ENCODE measurements around the gene SV2C. TPM values are rescaled to one million over a fixed set of nuclear protein-coding genes. Genes with fewer than 3 reads are reported as not detected.

Gene SV2C
- total RNA-seq, 1 donor from 2014 or later, result not detected

- Mint-ChIP-seq H3K4me3 (ENCODE audit: unreplicated experiment) (no peak overlapping the region), H3K9me3 (ENCODE audit: unreplicated experiment) (no peaks in the 10 kb centered on the region), H3K4me1 (ENCODE audit: unreplicated experiment) (no peaks in the 10 kb centered on the region), H3K27me3 (ENCODE audit: unreplicated experiment) (peaks cover 11% of the 10 kb centered on the region), H3K27ac (ENCODE audit: unreplicated experiment) (no peak overlapping the region), H3K36me3 (ENCODE audit: unreplicated experiment) (no peaks in the 10 kb centered on the region)
- no peak for TF ChIP-seq CTCF (IDR thresholded peaks at IDR 0.05)
- no peak for DNase-seq (ENCODE audit: extremely low spot score, unreplicated experiment)
These were observed 60.7 kb downstream of the SV2C start for GRCh38 chr5:76143884-76144283.

- no peaks in the 10 kb centered on the region for H3K4me1 Mint-ChIP-seq (ENCODE audit: unreplicated experiment)
- peaks cover 11% of the 10 kb centered on the region for H3K27me3 Mint-ChIP-seq (ENCODE audit: unreplicated experiment)
- H3K9me3 Mint-ChIP-seq (ENCODE audit: unreplicated experiment), result no peaks in the 10 kb centered on the region
- H3K4me3 Mint-ChIP-seq (ENCODE audit: unreplicated experiment), result no peak overlapping the region
- no peak for TF ChIP-seq CTCF (IDR thresholded peaks at IDR 0.05)
- no peaks in the 10 kb centered on the region for H3K36me3 Mint-ChIP-seq (ENCODE audit: unreplicated experiment)
- H3K27ac Mint-ChIP-seq (ENCODE audit: unreplicated experiment), result no peak overlapping the region
- DNase-seq (ENCODE audit: extremely low spot score, unreplicated experiment), result no peak
These were observed 61.5 kb downstream of the SV2C start for GRCh38 chr5:76144513-76145274.

- Mint-ChIP-seq H3K4me1 (ENCODE audit: unreplicated experiment) (no peaks in the 10 kb centered on the region), H3K36me3 (ENCODE audit: unreplicated experiment) (no peaks in the 10 kb centered on the region), H3K27me3 (ENCODE audit: unreplicated experiment) (peaks cover 11% of the 10 kb centered on the region), H3K4me3 (ENCODE audit: unreplicated experiment) (no peak overlapping the region), H3K27ac (ENCODE audit: unreplicated experiment) (no peak overlapping the region), H3K9me3 (ENCODE audit: unreplicated experiment) (no peaks in the 10 kb centered on the region)
- peak; percentile 8 for TF ChIP-seq CTCF (IDR thresholded peaks at IDR 0.05)
- DNase-seq (ENCODE audit: extremely low spot score, unreplicated experiment), result no peak
These were observed 62.8 kb downstream of the SV2C start for GRCh38 chr5:76145945-76146344.

- DNase-seq (ENCODE audit: extremely low spot score, unreplicated experiment), result no peak
- no peak for TF ChIP-seq CTCF (IDR thresholded peaks at IDR 0.05)
- H3K4me1 Mint-ChIP-seq (ENCODE audit: unreplicated experiment), result no peaks in the 10 kb centered on the region
- H3K9me3 Mint-ChIP-seq (ENCODE audit: unreplicated experiment), result no peaks in the 10 kb centered on the region
- H3K27me3 Mint-ChIP-seq (ENCODE audit: unreplicated experiment), result peaks cover 9% of the 10 kb centered on the region
- no peaks in the 10 kb centered on the region for H3K36me3 Mint-ChIP-seq (ENCODE audit: unreplicated experiment)
- H3K4me3 Mint-ChIP-seq (ENCODE audit: unreplicated experiment), result no peak overlapping the region
- no peak overlapping the region for H3K27ac Mint-ChIP-seq (ENCODE audit: unreplicated experiment)
These were observed 66.5 kb downstream of the SV2C start for GRCh38 chr5:76149636-76150035.

- no peak for DNase-seq (ENCODE audit: extremely low spot score, unreplicated experiment)
- no peaks in the 10 kb centered on the region for H3K4me1 Mint-ChIP-seq (ENCODE audit: unreplicated experiment)
- peaks cover 12% of the 10 kb centered on the region for H3K27me3 Mint-ChIP-seq (ENCODE audit: unreplicated experiment)
- no peak overlapping the region for H3K4me3 Mint-ChIP-seq (ENCODE audit: unreplicated experiment)
- H3K9me3 Mint-ChIP-seq (ENCODE audit: unreplicated experiment), result no peaks in the 10 kb centered on the region
- TF ChIP-seq CTCF (IDR thresholded peaks at IDR 0.05), result no peak
- H3K36me3 Mint-ChIP-seq (ENCODE audit: unreplicated experiment), result no peaks in the 10 kb centered on the region
- H3K27ac Mint-ChIP-seq (ENCODE audit: unreplicated experiment), result no peak overlapping the region
These were observed 69.0 kb downstream of the SV2C start for GRCh38 chr5:76152161-76152560.
